SK-N-DZ (cell line): ENCODE measurements around the gene PDXK. TPM values are rescaled to one million over a fixed set of nuclear protein-coding genes. Genes with fewer than 3 reads are reported as not detected.
"Not testable (repeated sequence)": the region's sequence is repeated elsewhere in the genome, so short reads cannot be mapped to it uniquely, and the experiment has no call there.

Experiments used
- DNase-seq: peaks from one replicate; pipeline ENCODE4 v3.0.0-alpha.2; 2015; ENCODE audit warnings: low spot score
- polyA plus RNA-seq, 2 experiments: library from polyadenylated mRNA; depleted of rRNA; stranded (reverse); fragments of >200 nt; gene quantifications; 2 replicates each; pipeline ENCODE4 v1.2.3, GENCODE V29; 2014

PDXK gene
- polyA plus RNA-seq (2014; cell fraction: cytosol; rRNA removed) = 43.8 and 48.7 TPM in 2 replicates
- 41.2 and 49.5 TPM in 2 replicates for polyA plus RNA-seq (2014; cell fraction: nucleus; rRNA removed)

GRCh38 chr21:43718872-43719747 is at the start of gene PDXK:
TSS of gene PDXK (plus strand) at chr21:43719129. CDS start at chr21:43719295, 166 bp downstream.
- DNase-seq = peak; percentile 57

DNA sequence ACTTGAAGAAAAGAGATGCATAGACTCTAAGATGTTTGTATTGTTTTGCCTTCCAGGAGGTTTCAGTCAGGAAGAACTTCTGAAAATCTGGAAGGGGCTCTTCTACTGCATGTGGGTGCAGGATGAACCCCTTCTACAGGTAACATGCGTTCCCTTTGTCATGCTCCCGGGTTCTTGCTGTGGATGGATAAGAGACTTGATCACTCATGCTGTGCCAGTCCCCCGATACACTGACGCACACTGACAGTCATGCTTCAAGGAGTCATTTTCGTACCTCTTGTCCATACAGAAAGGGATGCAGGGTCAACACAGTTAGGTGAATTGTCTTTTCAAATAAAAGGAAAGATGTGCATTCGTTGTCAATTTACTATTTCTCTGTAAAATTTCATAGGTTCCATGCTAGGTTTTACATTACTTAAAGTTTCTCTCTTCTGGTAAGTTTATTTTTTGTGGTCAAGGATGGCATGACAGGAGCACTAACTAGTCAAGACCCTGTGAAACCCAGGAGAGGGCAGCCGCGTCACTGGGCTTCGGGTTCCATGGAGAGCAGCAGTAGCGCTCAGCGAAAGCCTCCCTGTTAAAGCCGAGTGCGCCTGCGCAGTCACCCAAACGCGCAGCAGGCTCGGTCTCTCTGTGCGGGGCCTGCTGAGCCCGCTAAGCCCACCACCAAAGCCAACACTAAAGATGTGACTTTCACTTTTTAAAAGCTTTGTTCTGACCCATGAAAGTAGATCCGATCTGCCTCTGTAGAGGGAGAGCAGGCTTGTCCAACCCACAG is 48.9 kb upstream of the PDXK start:
- no peak for DNase-seq

- DNase-seq = no peak
These were observed 43.1 kb upstream of the PDXK start for GRCh38 chr21:43675871-43676270.

- no peak for DNase-seq
These were observed 42.5 kb upstream of the PDXK start for GRCh38 chr21:43676391-43676790.

DNA sequence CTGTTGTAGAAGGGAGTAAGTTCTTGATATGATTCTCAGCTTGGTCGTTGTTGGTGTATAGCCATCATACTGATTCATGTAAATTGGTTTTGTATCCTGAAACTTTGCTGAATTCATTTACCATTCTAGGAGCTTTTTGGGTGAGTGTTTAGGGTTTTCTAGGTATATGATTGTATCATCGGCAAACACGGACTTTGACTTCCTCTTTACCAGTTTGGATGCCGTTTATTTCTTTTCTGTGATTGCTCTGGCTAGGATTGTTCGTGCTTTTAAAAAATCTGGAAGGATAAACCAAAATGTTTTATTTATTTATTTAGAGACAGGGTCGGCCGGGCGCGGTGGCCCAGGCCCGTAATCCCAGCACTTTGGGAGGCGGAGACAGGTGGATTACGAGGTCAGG is 39.0 kb upstream of the PDXK start:
- no peak for DNase-seq

- not testable (repeated sequence) for DNase-seq
These were observed 38.5 kb upstream of the PDXK start for GRCh38 chr21:43680421-43680820.

DNA sequence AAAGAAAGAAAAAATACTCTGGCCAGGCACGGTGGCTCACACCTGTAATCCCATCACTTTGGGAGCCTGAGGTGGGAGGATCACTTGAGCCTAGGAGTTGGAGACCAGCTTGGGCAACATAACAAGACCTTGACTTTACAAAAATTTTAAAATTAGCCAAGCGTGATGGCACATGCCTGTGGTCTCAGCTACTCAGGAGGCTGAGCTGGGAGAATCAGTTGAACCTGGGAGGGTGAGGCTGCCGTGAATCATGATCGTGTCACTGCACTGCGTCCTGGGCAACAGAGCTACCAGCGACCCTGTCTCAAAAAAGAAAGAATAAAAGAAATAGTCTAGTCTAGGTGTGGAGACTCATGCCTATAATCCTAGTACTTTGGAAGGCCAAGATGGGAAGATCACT is 37.3 kb upstream of the PDXK start:
- no peak for DNase-seq

DNA sequence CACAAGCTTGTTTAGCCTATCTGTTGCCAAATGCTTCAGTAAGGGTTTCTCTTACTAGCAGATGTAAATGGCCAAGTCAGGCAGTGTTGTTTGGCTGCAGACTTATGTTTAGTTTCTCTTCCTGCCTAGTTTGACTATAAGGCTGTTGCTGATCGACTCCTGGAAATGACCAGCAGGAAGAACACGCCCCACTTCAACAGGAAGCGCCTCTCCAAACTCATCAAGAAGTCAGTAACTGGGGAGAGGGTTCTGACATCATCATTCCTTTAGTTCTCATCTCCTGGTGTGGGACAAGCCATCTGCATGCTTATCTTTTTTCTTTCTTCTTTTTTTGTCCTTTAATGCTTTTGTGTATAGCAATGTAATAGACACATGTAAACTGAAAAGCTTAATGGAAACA is 34.5 kb upstream of the PDXK start:
- no peak for DNase-seq

DNA sequence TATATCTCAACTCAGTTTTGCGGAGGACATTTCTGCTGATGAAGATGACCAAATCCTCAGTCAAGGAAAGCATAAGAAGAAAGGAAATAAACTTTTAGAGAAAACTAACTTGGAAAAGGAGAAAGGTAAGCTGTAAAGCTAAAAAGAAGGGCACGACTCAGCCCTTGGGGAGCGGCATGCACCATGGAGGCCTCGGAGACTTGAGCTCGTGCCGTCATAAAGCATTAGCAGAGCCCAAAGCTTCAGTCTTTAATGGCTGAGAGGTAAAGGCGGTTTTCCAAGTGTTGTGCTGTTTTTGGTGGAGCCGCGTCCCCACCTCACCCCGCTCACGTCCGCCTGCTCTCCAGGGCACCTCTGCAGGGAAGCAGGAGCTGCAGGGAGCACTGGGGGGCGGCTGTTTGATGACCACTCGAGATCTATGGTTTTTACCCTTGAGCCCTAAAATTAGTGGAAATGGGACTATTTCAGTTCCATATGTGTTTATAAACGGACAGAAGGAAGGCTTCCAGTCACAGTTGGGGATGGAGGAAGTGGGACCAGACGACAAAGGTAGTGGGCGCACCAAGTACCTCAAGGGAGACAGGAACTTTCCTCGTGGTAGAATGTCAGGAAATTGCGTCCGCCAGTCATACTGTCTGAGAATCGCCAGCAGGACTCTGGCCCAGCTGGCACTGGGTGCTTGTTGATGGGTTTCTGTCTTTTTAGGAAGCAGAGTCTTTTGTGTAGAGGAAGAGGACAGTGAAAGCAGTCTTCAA is 31.9 kb upstream of the PDXK start:
- no peak for DNase-seq

- no peak for DNase-seq
These were observed 31.1 kb upstream of the PDXK start for GRCh38 chr21:43687566-43688399.

GRCh38 chr21:43688906-43689305 is 30.0 kb upstream of the PDXK start:
- DNase-seq = no peak

DNA sequence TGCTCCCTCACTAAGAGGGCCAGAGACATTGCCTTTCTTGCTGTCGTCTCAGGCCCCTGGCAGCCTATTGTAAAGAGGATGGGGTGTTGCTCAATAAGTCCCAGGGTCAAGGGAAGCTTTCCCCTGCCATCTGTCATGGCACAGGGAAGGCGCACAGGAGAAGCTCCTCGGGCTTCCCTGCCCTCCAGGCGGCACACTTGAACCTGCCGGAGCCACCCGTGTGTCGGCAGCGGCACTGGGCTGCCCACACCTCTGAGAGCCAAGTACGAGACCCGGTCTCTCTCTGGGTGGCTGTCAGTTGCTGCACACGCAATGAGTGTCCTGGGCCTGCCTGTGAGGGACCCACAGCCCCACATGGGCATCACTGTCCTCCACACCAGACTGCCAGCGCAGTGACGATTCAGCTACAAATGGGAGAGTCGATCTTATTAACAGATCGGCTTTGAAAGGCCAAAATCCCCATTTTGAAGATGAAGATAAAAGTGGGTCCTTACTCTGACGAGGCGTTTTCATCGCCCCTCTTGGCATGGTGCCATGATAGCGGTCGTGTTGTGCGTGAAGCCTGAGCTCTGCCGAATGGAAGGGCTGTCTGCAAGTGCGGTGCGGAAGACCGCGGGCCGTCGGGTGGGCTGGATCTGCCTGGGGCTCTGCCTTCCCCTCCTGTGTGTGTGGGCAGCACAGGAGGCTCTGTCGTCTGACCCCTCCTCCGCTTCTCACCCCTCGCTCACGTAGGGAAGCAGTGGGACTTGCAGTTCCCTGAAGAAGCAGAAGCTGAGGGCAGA is 29.2 kb upstream of the PDXK start:
- DNase-seq = no peak

GRCh38 chr21:43690346-43690745 is 28.6 kb upstream of the PDXK start:
- DNase-seq = no peak

- no peak for DNase-seq
These were observed 27.7 kb upstream of the PDXK start for GRCh38 chr21:43691086-43691795.

DNA sequence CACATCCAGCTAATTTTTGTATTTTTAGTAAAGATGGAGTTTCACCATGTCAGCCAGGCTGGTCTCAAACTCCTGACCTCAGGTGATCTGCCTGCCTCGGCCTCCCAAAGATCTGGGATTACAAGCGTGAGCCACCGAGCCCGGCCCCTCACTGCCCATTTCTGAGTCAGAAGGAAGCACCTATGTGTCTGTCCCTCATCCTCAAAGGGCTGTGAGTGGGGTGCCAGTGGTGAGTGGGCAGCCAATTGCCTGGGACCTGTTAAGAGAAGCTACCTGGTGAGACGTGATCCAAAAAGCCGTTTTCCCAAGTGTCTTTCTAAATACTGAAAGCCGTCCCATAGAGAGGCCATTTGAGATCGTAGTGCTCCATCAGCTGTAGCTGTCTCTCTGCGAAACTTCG is 27.1 kb upstream of the PDXK start:
- no peak for DNase-seq

DNA sequence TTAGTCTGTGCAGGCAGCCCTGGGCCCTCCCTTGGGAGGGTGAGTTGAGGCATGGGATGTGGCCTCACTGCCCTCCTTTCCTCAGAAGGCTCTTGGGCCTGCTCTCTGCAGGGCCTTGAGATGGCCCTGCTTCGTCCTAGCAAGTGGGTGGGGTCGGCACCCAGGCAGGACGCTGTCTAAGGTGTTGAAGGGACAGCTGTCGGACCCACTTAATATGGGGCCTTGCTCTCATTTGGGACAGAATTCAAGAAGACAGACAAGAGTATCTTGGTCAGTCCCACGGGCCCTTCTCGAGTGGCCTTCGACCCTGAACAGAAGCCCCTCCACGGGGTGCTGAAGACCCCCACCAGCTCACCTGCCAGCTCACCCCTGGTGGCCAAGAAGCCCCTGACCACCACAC is 26.0 kb upstream of the PDXK start:
- DNase-seq = no peak

GRCh38 chr21:43693981-43694380 is 24.9 kb upstream of the PDXK start:
- no peak for DNase-seq

- DNase-seq = no peak
These were observed 24.4 kb upstream of the PDXK start for GRCh38 chr21:43694437-43695079.

DNA sequence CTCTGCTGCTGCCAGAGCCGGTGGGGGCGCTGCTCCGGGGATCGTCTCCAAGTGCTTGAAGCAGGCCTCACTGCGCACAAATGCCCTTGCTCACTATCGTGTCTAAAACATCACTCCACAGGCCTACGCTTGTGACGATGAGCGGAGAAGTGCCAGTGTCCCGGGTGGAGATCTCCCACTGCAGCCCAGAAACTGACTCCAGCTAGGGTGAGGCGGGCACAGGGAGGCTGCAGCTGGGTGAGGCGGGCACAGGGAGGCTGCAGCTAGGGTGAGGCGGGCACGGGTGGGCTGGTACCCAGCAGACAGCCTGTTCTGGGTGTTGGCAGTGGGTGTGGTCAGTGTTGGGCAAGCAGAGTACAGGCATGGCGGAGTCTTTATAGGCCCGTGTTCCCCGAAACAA is 22.7 kb upstream of the PDXK start:
- DNase-seq = no peak
